Neural cell (in vitro differentiated cells): ENCODE results near the gene SLC6A1.

ENCODE experiments used
- CTCF ChIP-seq: fragments of 450-650 bp; IDR thresholded peaks from 2 replicates; pipeline ENCODE4 v1.5.1; 2014; ENCODE audit warnings: antibody characterized with exemption, mild to moderate bottlenecking, moderate library complexity; ENCODE audit not compliant: poor library complexity, severe bottlenecking
- EP300 ChIP-seq: fragments of 450-650 bp; conservative IDR thresholded peaks from 2 replicates; pipeline ENCODE4 v1.6.1; 2014; ENCODE audit warnings: antibody characterized with exemption, mild to moderate bottlenecking, moderate library complexity; ENCODE audit not compliant: poor library complexity, severe bottlenecking
- EZH2 ChIP-seq: fragments of 200-600, 300-800 bp; shearing (Covaris generic), sonication (generic); IDR thresholded peaks from 2 replicates; pipeline ENCODE4 v1.6.1; 2014; ENCODE audit warnings: antibody characterized with exemption, low read length, borderline replicate concordance, mild to moderate bottlenecking; ENCODE audit not compliant: insufficient read depth, poor library complexity, severe bottlenecking
- MXI1 ChIP-seq: fragments of 450-650 bp; conservative IDR thresholded peaks from 2 replicates; pipeline ENCODE4 v1.6.1; 2014; ENCODE audit warnings: antibody characterized with exemption, mild to moderate bottlenecking; ENCODE audit not compliant: poor library complexity, severe bottlenecking
- POLR2AphosphoS5 ChIP-seq: IDR thresholded peaks from 2 replicates; pipeline ENCODE4 v1.6.1; 2012
- RAD21 ChIP-seq: fragments of 450-650 bp; conservative IDR thresholded peaks from 2 replicates; pipeline ENCODE4 v1.6.1; 2014; ENCODE audit warnings: antibody characterized with exemption, mild to moderate bottlenecking, moderate library complexity
- REST ChIP-seq: IDR thresholded peaks from 2 replicates; pipeline ENCODE4 v1.6.1; 2012; ENCODE audit warnings: borderline replicate concordance
- SMC3 ChIP-seq: fragments of 450-650 bp; conservative IDR thresholded peaks from 2 replicates; pipeline ENCODE4 v1.6.1; 2014; ENCODE audit warnings: antibody characterized with exemption, mild to moderate bottlenecking, moderate library complexity; ENCODE audit not compliant: poor library complexity
- TAF1 ChIP-seq: IDR thresholded peaks from 2 replicates; pipeline ENCODE4 v1.6.1; 2012; ENCODE audit warnings: low read depth

GRCh38 chr3:10944866-10945265 is 47.7 kb upstream of the SLC6A1 start:
- TF ChIP-seq RAD21 (no peak), CTCF (no peak), EZH2 (no peak), REST (no peak), EP300 (no peak), MXI1 (no peak), TAF1 (no peak), POLR2AphosphoS5 (no peak), SMC3 (no peak)
